ENCODE data around the gene PAX7.

The PAX7 gene

DNA sequence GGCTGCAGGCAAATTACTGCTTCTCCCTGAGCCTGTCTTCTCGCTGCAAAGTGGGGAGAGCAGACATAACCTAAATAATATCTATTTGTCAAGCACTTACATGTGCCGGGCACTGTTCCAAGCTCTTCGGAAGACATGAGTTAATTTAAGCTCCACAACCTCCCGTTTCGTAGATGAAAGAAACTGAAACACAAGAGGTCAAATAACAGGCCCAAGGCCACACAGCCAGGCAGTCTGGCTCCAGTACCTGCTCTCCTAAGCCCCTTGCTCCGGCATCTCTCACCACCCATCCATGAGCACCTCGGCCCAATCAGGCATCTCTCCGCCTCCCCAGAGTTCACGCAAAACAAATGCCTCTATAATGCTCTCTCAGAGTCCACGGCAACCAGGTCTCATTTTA lies 163.4 kb downstream of the PAX7 start:
- Histone ChIP-seq H3K27ac (no peak overlapping the region), H3K4me3 (no peak overlapping the region)
- TF ChIP-seq, protein P1, sequence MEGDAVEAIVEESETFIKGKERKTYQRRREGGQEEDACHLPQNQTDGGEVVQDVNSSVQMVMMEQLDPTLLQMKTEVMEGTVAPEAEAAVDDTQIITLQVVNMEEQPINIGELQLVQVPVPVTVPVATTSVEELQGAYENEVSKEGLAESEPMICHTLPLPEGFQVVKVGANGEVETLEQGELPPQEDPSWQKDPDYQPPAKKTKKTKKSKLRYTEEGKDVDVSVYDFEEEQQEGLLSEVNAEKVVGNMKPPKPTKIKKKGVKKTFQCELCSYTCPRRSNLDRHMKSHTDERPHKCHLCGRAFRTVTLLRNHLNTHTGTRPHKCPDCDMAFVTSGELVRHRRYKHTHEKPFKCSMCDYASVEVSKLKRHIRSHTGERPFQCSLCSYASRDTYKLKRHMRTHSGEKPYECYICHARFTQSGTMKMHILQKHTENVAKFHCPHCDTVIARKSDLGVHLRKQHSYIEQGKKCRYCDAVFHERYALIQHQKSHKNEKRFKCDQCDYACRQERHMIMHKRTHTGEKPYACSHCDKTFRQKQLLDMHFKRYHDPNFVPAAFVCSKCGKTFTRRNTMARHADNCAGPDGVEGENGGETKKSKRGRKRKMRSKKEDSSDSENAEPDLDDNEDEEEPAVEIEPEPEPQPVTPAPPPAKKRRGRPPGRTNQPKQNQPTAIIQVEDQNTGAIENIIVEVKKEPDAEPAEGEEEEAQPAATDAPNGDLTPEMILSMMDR (IDR thresholded peaks at IDR 0.05), result no peak
- DNase-seq (ENCODE audit: low spot score), result no peak

DNA sequence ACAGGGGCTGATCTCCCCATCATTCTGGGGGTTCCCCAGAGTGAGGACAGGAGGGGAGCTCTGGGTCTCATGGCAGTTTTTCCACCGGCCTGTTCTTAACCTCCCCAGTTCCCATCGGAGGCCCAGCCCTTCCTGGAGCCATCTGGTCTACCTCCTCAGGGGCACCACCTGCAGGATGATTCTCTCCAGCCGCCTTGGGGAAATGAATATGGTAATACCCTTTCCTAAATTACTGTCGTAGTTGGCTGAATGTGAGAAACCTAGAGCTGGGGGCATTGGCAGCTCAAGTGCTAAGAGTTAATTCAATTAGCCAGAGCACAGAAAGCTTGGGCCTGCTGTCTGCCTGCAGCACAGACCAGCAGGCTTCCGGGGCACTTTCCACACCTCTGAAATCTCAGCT lies 163.9 kb downstream of the PAX7 start:
- no peak overlapping the region for H3K4me3 ChIP-seq
- no peak for DNase-seq (ENCODE audit: low spot score)
- TF ChIP-seq, protein P1 (IDR thresholded peaks at IDR 0.05), result no peak
- no peak overlapping the region for H3K27ac ChIP-seq

DNA sequence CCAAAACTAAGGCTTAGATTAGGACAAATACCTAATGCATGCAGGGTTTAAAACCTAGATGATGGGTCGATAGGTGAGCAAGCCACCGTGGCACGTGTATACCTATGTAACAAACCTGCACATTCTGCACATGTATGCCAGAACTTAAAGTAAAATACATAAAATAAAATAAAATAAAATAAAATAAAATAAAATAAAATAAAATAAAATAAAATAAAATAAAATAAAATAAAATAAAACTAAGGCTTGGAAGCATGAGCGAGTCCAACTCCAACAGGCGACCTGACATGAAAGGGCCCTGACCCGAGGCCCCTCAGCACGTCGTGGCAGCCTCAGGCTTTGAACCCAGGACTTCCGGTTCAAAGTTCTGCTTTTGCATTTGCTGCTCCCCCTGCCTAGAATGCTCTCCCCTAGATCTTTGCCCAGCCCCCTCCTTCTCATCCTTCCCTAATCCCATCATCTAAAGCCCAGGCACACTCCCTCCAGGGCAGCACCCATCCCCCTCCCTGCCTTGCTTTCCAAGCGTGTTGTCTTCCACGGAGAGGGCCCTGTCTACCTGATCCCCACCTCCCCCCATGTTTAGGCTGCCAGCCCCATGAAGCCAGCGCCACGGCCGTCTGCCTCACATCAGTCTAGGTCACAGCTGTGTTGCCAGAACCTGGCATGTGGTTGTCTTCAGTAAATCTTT lies 164.5 kb downstream of the PAX7 start:
- H3K4me3 ChIP-seq, result no peak overlapping the region
- no peak overlapping the region for H3K27ac ChIP-seq
- no peak for DNase-seq (ENCODE audit: low spot score)
- TF ChIP-seq, protein P1 (IDR thresholded peaks at IDR 0.05), result no peak

DNA sequence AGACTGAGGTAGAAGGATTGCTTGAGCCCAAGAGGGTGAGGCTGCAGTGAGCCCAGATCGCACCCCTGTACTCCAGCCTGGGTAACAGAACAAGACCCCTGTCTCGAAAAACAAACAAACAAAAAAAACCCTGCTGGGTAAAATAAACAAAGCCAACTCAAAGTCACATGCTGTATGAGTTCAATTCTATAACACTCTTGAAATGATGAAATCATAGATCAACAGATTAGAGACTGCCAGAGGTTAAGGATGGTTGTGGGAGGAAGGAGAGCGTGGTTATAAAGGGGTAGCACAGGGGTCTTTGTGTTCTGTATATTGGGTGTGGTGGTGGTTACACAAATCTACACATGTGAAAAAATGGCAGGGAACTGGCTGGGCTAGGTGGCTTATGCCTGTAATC lies 166.3 kb downstream of the PAX7 start:
- H3K27ac ChIP-seq, result no peak overlapping the region
- no peak for DNase-seq (ENCODE audit: low spot score)
- H3K4me3 ChIP-seq, result no peak overlapping the region
- TF ChIP-seq, protein P1 (IDR thresholded peaks at IDR 0.05), result no peak

Data from coronary artery (tissue), 2 donors.